Measurements from ENCODE around the gene VMP1. TPM values are rescaled to one million over a fixed set of nuclear protein-coding genes. Genes with fewer than 3 reads are reported as not detected.
A peak's percentile ranks its signal among the peaks of the same experiment; 100 is the strongest.

The VMP1 gene
- total and polyA plus RNA-seq, 2 of the 13 experiments (the other 11 are each of a cell fraction or from before 2014, with no cell fraction given), result 186 to 271 TPM

- no peak for TF ChIP-seq ZNF687 (CRISPR knock-in tag; IDR thresholded peaks at IDR 0.05)
- no peak for TF ChIP-seq ZNF607 (CRISPR knock-in tag; IDR thresholded peaks at IDR 0.05; ENCODE audit: borderline replicate concordance)
- no peak for TF ChIP-seq SP5 (CRISPR knock-in tag; IDR thresholded peaks at IDR 0.05; ENCODE audit: borderline replicate concordance, low read depth)
- TF ChIP-seq HOXA5 (CRISPR knock-in tag; IDR thresholded peaks at IDR 0.05), result no peak
- TF ChIP-seq ZFYVE20 (CRISPR knock-in tag; IDR thresholded peaks at IDR 0.05; ENCODE audit: borderline replicate concordance, low read depth), result no peak
- no peak for TF ChIP-seq EHMT2 (IDR thresholded peaks at IDR 0.05; ENCODE audit: borderline replicate concordance, low read depth, low read length)
- peak; percentile 51 to 61; a peak in 2 of 4 replicates for TF ChIP-seq EP300 (IDR thresholded peaks at IDR 0.05; ENCODE audit: low read depth in 2 of 2, low read length in 2 of 2)
- peak; percentile 57 for TF ChIP-seq EP300 (CRISPR knock-in tag; IDR thresholded peaks at IDR 0.05; ENCODE audit: borderline replicate concordance)
- TF ChIP-seq NPAS2 (CRISPR knock-in tag; IDR thresholded peaks at IDR 0.05; ENCODE audit: borderline replicate concordance), result no peak
- peak; percentile 57 for TF ChIP-seq ZNF18 (CRISPR knock-in tag; IDR thresholded peaks at IDR 0.05; ENCODE audit: insufficient replicate concordance)
- TF ChIP-seq ATF5 (CRISPR knock-in tag; IDR thresholded peaks at IDR 0.05; ENCODE audit: low read depth), result no peak
- no peak for TF ChIP-seq AKAP8 (CRISPR knock-in tag; IDR thresholded peaks at IDR 0.05)
- TF ChIP-seq MAFK (conservative IDR thresholded peaks at IDR 0.05 in 1 of 2, IDR thresholded peaks at IDR 0.05 in 1 of 2; ENCODE audit: low read length in 2 of 2), result peak; percentile 95 to 98
- TF ChIP-seq ZNF530 (CRISPR knock-in tag; IDR thresholded peaks at IDR 0.05; ENCODE audit: low read depth), result no peak
- TF ChIP-seq BCLAF1 (IDR thresholded peaks at IDR 0.05), result no peak
- no peak for TF ChIP-seq TAF15 (IDR thresholded peaks at IDR 0.05; ENCODE audit: low read depth, low read length, poor library complexity, severe bottlenecking)
- TF ChIP-seq RCOR2 (CRISPR knock-in tag; IDR thresholded peaks at IDR 0.05), result 0 out of 2 replicates have a peak, but pooled peaks have one; percentile 23
- TF ChIP-seq SRSF4 (IDR thresholded peaks at IDR 0.05; ENCODE audit: low read depth, low read length, poor library complexity, severe bottlenecking), result no peak
- TF ChIP-seq HHEX (CRISPR knock-in tag; IDR thresholded peaks at IDR 0.05), result no peak
- no peak for TF ChIP-seq ZNF510 (CRISPR knock-in tag; IDR thresholded peaks at IDR 0.05; ENCODE audit: low read depth)
Observed at GRCh38 chr17:59829217-59830006, 122.0 kb downstream of the VMP1 start (continued).
